Measurements from ENCODE around the gene STK32B.
A peak's percentile ranks its signal among the peaks of the same experiment; 100 is the strongest.
"Not testable (repeated sequence)": the region's sequence is repeated elsewhere in the genome, so short reads cannot be mapped to it uniquely, and the experiment has no call there.

The STK32B gene

DNA sequence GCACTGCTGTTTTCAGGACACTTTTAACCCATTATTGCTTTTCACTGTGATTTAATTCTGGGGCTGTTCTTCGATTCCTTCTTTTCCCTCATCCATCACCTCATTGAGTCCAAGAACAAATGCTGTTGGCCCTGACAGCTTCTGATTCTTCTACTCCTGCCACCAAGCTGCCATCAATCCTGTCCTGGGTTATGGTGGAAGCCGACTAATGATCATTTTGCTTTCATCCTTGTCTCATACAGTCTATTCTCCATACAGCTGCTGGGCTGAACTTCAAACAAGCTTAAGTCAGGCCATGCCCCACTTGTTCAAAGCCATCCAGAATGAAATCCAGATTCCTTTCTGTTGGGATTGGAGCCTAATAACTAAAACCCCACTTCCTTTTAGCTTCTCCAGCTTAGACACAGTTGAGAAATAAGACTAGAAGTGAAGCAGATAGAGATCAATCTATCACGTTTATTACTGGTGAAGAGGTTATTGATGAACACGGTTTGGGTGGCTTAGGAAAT lies 161.9 kb downstream of the STK32B start:
- DNase-seq = no peak

DNA sequence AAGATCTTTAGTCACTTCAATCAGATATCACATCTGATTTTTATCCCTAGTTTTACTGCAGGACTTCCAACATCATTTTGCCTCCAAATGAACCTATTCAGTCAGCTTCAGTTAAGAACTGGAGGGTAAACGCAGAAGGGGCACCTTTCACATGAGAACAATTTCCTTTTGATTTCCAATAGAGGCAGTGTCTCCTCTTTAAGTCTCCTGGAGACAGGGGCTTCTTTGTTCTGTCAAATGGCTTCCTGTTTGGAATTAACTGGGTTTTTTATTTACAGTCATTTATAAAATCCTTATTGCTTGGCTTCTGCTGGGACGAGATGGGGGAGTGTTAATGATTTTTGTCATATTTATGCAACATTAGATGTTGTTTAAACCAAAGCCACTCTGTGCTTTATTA lies 164.0 kb downstream of the STK32B start:
- no peak for DNase-seq

DNA sequence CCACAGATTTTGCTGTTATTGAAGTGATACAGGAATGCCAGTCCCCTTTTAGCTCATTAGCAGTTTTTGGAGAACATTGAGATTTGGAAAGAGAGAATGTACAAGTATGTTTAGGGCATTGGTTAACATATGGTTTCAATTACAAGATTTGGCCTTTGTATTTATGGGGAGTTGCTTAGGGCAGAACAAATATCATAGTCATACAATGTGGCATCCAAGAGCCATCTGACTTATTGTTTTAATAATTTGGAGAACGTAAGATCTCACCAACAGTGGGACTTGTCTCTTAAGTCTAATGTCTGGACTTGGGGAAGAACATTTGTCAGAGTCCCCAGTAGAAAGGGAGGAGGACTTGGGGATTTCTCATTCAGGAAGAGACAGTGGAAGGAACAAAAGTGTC lies 166.1 kb downstream of the STK32B start:
- DNase-seq = no peak

DNA sequence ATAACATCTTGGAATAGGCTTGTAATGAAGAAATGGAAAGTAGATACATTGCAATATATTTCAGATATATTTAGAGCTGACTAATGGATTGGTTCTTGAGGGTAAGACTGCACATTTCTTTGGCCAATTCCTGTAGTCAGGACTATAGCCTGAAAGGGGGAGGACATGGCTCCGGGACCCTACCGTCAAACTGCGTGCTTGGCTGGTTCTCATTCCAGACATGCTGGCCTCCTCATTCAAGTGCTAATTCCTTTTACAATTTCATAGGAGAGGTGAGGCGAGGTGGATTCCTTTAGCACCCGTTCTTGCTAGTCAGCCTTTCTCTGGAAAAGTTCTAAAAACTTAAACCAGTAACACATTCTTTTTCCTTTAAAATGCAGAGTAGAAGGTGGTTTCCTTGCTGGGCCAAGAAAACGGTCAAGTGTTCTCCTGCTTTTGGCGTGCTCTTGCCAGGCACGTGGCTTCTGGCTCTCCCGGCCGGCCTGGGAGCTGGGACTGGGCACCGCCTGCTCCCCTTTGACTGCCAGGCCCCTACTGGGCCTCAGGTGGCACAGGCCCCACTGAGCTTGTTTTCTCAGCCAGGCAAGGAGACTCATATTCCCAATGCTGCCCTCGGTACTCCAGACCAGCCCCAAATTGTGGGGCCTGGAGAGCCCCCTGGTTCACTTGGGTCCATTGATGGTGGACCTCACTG lies 167.2 kb downstream of the STK32B start:
- DNase-seq = no peak

DNA sequence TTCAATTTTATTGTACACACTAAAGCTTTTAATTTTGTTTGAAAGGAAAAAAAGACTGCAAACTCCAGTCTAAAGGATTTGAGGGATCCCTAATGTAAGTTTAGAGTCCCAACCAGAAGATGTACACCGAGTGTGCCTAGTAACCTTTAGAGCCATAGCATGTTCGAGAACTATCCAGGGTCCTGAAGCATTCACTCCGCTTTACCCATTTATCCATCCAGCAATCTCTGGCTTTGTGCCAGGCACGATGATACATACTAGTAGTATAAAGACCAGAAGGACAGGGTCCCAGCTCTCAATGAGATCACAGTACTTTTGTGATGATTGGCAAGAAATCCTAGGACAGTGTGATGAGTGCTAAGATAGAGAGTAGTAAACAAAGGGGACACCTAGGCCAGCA lies 168.7 kb downstream of the STK32B start:
- DNase-seq = peak; percentile 24

DNA sequence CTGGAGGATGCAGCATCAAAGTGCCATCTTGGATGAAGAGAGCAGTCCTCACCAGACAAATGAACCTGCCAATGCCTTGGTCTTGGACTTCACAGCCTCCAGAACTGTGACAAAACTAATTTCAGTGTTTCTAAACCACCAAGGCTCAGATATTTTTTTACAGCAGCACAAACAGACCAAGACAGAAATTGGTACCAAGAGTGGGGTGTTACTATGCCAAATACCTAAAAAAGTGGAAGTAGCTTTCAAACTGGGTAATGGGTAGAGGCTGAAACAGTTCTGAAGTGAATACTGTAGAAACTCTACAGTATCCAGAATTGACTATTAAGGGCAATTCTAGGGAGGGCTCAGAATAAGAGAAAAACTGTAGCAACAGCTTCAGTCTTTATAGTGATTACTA lies 170.8 kb downstream of the STK32B start:
- DNase-seq = no peak

DNA sequence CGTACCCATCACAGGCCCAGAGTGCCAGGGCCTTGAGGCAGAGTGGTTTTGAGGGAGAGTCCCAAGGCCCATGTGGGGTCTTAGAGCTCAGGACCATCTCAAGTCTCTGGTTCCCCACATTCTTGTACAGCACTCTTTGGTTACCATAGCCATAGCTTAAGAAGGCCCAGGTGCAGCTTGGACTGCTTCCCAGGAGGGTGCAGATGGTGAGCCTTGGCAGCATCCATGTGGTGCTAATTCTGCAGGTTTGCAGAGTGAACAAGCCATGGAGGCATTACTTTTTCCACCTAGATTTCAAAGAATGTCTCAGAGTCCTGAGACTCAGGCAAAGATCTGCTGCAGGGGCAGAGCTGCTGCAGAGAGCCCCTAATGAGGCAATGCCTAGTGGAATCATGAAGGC lies 171.7 kb downstream of the STK32B start:
- DNase-seq = no peak

DNA sequence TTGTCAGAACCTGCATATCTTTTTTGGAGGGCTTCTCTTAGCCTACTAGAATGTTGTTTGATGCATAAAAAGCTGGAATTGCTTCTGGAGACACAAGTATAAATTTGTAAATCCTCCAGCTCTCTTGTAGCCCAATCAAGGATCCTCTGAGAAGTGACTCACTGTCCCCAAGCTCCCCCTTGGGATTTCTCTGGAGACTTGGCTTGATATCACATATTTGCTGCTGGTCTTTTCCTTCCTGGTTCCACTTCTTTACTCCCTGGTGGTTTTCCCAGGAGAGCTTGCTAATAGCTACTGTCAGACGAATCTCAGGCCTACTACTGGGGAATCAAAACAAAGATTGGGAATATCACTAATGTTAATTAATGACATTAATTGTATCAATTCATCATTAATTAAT lies 173.1 kb downstream of the STK32B start:
- DNase-seq = no peak

DNA sequence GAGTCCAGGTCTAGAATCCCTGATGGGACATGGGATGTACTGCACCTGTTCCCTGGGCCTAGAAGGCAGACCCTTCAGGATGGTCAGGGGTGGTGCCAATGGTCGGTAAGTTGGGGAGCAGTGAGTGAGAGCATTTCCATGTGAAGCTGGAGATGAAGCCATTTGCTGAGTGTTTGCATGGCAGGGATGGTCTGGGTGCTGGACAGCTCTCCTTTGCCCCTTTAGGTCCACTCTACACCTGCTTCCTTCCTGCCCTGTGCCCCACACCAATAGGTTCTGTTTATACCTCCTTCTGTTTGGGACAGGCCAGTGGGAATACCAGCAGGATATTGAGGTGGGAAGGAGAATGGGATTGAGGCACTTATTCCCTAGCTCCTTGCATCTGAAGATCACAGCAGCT lies 181.3 kb downstream of the STK32B start:
- DNase-seq = no peak

DNA sequence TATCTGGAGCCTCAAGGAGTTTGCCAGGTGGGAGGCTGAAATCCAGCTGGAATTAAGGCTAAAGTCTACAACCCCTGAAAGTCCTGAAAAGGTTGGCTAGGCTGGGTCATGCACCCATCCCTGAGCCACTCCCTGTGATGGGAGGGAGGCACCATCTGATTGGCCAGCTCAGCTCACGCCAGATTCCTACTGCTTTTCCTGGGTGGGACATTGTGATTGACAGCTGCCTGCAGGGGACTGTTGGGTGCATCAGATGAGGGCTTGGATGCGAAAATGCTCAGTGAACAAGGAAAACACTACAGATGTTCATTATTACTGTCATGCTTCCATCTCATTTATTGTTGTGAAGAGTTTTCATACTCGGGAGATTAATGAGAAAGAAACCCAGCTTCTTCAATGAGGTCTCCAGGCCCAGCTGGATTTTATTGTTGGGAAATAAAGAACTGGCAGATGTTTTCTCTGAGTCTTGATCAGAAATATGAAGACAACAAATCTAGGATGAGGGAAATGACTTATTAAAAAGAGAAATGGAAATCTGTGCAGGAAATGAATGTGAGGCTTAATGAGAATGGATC lies 185.9 kb downstream of the STK32B start:
- DNase-seq = no peak

DNA sequence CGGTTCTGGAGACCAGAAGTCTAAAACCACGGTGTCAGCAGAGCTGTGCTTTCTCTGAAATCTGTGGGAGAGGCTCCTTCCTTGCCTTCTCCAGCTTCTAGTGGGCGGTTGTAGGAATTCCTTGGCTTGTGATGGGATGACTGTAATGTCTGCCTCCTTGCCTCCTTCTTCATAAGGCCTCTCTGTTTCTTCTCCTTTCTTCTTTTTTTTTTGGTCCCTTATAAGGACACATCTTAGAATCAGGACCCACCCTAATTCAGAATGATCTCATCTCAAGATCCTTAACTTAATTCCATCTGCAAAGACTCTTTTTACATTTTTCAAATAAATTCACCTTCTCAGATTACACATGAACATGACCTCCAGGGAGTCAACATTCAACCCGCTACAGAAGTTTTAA lies 186.9 kb downstream of the STK32B start:
- no peak for DNase-seq

DNA sequence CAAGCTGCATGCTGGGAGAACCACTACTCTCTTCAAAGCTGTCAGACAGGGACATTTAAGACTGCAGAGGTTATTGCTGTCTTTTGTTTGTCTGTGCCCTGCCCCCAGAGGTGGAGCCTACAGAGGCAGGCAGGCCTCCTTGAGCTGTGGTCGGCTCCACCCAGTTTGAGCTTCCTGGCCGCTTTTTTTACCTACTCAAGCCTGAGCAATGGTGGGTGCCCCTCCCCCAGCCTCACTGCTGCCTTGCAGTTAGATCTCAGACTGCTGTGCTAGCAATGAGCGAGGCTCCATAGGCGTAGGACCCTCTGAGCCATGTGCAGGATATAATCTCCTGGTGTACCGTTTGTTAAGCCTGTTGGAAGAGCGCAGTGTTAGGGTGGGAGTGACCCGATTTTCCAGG lies 195.8 kb downstream of the STK32B start:
- DNase-seq = not testable (repeated sequence)

DNA sequence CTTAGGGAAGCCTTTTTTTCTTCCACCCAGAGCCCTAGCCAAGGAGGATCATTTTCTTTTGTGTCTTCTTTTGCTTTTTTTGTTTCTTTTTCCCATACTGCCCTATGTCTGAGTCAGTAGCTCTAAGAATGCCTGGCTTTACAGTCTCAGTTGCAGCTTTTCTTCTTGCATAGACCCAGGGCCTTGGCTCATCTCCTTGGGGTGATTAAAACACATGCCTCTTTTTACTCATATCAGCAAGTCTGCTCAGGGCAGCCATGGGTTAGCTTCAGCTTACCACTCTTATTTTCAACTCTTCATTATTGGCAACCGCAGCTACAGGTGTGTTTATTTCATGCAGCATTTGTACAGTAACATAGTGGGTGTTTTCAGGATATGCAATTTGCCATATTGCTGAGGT lies 196.5 kb downstream of the STK32B start:
- DNase-seq = no peak

DNA sequence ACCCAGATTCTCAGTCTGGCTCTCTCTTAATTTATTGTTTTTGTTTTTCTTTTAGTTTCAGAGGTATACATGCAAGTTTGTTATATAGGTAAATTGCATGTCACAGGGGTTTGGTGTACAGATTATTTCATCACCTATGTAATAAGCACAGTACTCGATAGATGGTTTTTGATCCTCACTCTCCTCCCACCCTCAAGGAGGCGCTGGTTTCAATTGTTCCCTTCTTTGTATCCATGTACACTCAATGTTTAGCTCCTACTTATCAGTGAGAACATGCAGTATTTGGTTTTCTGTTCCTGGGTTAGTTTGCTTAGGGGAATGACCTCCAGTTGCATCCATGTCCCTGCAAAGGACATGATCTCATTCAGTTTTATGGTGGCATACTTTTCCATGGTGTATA lies 198.4 kb downstream of the STK32B start:
- no peak for DNase-seq

DNA sequence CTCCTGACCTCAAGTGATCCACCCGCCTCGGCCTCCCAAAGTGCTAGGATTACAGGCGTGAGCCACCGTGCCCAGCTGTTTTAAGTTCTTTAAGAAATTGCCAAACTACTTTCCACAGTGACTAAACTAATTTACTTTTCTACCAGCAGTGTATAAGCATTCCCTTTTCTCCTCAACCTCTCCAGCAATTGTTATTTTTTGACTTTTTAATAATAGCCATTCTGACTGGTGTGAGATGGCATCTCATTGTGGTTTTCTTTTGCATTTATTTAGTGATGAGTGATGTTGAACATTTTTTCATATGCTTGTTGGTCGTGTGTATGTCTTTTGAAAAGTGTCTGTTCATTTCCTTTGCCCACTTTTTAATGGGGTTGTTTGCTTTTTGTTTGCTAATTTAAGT lies 199.3 kb downstream of the STK32B start:
- DNase-seq = not testable (repeated sequence)

DNA sequence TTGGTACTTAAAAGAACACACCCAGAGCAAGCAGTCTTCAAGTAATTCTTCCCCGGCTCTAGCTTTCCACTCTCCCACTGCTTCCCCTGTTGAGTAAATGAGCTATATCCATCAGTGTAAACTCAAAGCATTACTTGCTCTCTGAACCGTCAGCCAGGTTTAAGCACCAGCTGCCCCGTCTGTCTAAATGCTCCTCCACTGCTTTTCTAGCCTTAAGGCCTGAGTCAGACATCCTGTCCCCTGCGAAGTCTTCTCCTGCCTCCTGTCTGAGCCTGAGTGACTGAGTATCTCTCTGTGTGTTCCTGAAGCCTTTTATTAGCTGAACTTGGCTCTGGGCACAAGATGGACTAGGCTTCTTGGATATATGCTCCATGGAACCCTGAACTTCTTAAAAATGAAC lies 205.1 kb downstream of the STK32B start:
- DNase-seq = no peak

DNA sequence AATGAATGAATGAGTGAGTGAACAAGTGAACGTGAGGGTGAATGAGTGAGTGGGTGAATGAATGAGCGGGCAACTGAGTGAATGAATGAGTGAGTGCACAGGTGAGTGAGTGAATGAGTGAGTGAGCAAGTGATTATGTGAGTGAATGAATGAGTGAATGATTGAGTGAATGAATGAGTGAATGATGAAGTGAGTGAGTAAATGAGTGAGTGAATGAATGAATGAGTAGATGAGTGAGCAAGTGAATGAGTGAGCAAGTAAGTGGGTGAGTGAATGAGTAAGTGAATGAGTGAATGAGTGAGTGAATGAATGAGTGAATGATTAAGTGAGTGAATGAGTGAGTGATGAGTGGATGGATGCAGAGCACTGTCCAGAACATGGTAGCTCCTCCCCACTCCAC lies 205.8 kb downstream of the STK32B start:
- no peak for DNase-seq

DNA sequence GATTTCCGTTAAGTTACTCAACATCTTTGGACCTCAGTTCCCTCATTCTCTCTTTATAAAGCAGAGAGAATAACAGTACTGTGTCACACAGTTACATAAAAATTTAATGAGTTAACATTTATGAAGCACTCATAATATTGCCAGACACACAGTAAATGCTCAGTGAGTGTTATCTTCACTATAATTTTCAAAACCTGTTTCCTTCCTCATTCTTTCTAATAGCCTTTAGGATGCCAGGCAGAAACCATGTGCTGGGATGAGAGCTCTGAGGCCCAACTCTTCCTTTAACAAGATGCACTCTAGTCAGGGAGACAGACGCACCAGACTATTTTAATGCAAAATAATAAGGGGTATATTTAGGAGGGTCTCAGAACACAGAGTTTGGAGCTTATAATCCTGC lies 208.2 kb downstream of the STK32B start:
- DNase-seq = no peak

DNA sequence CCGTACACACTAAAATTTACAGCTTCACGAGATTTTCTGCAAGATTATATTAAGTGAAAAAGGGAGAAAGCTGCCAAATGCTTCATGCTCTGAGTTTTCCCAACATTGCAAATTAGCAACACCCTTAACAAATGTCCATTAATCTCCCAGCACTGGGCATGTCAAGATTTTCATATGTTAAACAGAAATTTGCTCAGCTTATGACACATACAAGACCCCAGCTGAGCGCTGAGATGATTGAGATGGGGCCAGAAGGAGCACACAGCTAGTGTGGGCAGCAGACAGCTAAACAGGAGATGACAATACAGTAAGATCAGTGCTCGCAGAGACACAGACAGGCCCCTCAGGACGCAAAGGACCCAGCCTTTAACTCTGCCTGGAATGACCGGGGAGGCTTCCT lies 208.8 kb downstream of the STK32B start:
- DNase-seq = no peak

DNA sequence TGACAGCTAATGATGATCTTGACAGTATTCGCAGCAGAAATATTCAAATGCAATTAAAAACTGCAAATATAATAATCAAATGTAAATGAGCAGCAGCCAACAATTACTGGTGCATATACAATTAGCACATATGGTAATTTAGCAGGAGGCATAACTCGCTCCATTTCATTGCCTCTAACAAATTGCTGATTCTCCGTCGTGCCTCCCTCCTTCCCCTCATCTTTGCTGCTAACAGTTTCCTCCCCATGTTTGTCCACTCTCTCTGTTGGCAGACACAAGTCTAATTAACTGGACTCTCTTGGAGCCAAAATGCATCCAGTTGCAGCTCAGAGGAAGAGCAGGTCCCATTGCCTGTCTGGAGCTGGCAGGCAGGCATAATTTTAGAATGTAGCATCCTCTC lies 210.6 kb downstream of the STK32B start:
- DNase-seq = no peak

DNA sequence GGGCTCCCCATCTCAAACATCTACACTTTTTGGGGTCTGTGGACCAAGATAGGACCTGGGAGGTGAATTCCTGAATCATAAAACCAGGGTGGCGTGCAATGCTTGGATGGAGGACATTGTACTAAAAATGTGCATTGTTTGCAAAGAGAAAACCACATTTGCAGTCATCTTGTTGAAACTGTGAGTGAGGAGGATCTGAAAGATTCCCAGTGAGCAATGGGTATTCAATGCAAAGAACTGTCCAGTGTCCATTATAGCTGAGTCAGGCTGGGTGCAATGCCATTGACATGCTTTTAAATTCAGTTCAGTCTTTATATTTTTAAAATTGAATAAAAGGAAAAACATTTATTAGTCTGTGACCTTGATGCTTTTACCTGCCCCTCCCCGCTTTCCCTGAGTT lies 215.7 kb downstream of the STK32B start:
- DNase-seq = no peak

DNA sequence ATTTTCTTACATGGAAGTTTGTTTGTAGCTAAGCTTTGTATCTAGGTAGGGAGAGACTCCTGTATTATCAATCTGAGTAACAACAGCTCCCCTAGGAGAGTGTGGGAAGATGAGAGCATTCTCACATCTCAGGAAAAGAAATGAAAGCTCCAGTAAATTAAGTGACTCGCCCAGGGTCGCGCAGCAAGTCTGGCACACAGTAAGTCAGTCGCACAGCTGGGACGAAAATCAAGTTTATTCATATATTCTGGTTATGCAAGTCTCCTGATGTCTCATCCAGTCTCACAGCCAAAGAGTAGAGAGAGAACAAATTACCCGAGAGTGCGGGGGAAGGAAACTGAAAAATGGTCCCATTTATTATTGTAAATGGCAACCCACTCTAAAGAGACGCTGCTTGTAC lies 216.1 kb downstream of the STK32B start:
- DNase-seq = no peak

DNA sequence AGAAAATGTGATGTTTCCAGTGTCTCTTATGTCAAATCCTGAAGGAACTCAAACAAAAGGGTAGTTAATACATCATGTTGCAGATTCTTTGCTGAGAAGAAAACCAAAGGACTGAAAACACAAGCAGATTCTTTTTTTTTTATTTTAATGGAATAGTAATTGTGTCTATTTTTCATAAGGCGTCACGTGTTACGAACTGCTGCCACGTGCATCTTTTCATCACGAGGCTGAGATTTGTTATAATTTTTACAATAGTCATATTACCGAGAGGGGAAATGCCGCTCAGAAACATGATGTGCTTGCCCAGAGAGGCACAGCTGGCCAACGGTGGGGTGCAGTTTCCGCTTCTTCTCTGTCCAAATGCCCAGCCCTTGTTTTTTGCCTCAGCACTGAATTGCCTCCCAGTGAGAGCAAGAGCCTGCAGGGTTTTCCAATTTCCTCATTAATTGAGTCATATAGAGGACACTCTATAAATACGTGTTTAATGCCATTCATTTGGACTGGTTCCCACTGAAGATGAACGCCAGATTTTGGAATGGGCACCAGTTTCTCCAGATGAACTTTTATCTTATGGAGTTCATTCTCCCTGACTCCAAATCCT lies 225.3 kb downstream of the STK32B start:
- DNase-seq = no peak

DNA sequence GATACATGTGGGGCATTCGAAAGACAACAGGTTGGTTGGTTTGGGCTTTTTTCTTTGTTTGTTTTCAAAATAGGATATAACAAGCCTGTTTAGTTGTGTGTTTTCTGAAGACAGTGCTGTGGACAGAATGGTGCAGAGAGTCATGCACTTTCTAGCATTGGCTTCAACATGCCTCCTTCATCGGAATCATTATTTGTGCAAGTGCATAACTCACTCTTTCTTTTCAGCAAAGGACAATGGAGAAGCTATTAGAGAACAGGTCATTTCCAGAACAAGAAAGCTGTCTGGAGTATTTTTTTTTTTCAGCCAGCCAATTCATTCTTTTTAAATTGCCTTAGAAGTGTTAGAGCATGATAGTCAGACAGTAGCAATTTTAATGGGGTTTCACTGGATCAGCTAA lies 225.8 kb downstream of the STK32B start:
- no peak for DNase-seq

DNA sequence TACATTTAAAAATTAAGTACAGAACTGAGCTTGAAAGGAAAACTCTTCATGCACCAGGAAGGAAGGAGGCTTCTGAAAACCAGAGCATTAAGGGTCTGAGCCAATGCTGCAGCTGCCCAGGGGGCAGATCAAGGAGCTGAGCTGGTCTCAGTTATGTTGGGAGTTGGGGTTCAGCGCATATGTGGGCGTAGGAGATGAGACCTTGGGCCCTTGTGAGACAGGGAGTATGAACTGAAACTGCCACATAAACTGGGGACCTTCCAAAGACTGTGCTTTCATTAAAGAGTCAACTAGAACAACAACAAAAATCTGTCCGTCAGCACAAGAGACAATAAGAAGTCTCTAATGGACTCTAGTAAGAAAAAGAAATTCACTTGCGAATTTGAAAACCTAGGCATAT lies 226.9 kb downstream of the STK32B start:
- no peak for DNase-seq
